Measurements from ENCODE around the gene PUS3. TPM values are rescaled to one million over a fixed set of nuclear protein-coding genes. Genes with fewer than 3 reads are reported as not detected.

PUS3 gene
- total RNA-seq, 1 experiment from 2014 or later, result 22.4 TPM

GRCh38 chr11:125935056-125935455 is 32.0 kb upstream of the PUS3 start:
- no peaks in the 10 kb centered on the region for H3K4me1 ChIP-seq
- Mint-ChIP-seq H3K36me3 (ENCODE audit: insufficient read depth, unreplicated experiment) (no peaks in the 10 kb centered on the region), H3K4me1 (ENCODE audit: low read depth, unreplicated experiment) (no peaks in the 10 kb centered on the region), H3K27me3 (ENCODE audit: insufficient read depth, unreplicated experiment) (no peaks in the 10 kb centered on the region), H3K9me3 (ENCODE audit: unreplicated experiment) (no peaks in the 10 kb centered on the region), H3K27ac (ENCODE audit: unreplicated experiment) (no peak overlapping the region), H3K4me3 (ENCODE audit: unreplicated experiment) (no peak overlapping the region)
- BruUV-seq (replicated peaks), result no TSS peak
- H3K36me3 ChIP-seq (ENCODE audit: control insufficient read depth, insufficient read depth, low read length), result no peaks in the 10 kb centered on the region
- ChIA-PET CTCF (interaction anchor here (1.1 to 1.6 kb wide), 2 partner anchors 127 to 259 kb away, joined by 3 to 7 read pairs; no protein-coding TSS in a partner anchor), POLR2A (no interaction called here)
- DNase-seq, result no peak
- no peak overlapping the region for H3K4me3 ChIP-seq (ENCODE audit: low read depth, low read length)
- H3K27me3 ChIP-seq (replicated peaks; ENCODE audit: control insufficient read depth, insufficient read depth, low read length), result no peaks in the 10 kb centered on the region
- peak in 1 of 2 experiments; percentile 4 for TF ChIP-seq CTCF (IDR thresholded peaks at IDR 0.05; ENCODE audit: insufficient read depth in 1 of 2, low read depth in 1 of 2, low read length in 1 of 2, severe bottlenecking in 1 of 2, unreplicated experiment in 1 of 2)
- intact Hi-C loops (cut with micrococcal nuclease; ENCODE audit: unreplicated experiment), result no loop called here
- no peaks in the 10 kb centered on the region for H3K9me3 ChIP-seq

GRCh38 chr11:125934473-125934872 is 31.5 kb upstream of the PUS3 start:
- no peaks in the 10 kb centered on the region for H3K27me3 ChIP-seq (replicated peaks; ENCODE audit: control insufficient read depth, insufficient read depth, low read length)
- no peaks in the 10 kb centered on the region for H3K9me3 Mint-ChIP-seq (ENCODE audit: unreplicated experiment)
- no peaks in the 10 kb centered on the region for H3K4me1 ChIP-seq
- H3K4me1 Mint-ChIP-seq (ENCODE audit: low read depth, unreplicated experiment), result no peaks in the 10 kb centered on the region
- H3K36me3 Mint-ChIP-seq (ENCODE audit: insufficient read depth, unreplicated experiment), result no peaks in the 10 kb centered on the region
- TF ChIP-seq CTCF (IDR thresholded peaks at IDR 0.05; ENCODE audit: insufficient read depth in 1 of 2, low read depth in 1 of 2, low read length in 1 of 2, severe bottlenecking in 1 of 2, unreplicated experiment in 1 of 2), result no peak
- no peak overlapping the region for H3K4me3 Mint-ChIP-seq (ENCODE audit: unreplicated experiment)
- H3K9me3 ChIP-seq, result no peaks in the 10 kb centered on the region
- no peak for DNase-seq
- H3K27ac Mint-ChIP-seq (ENCODE audit: unreplicated experiment), result no peak overlapping the region
- peaks cover 5% of the 10 kb centered on the region for H3K27me3 Mint-ChIP-seq (ENCODE audit: insufficient read depth, unreplicated experiment)
- ChIA-PET POLR2A (no interaction called here), CTCF (interaction anchor here (1.1 to 1.6 kb wide), 2 partner anchors 127 to 259 kb away, joined by 3 to 7 read pairs; no protein-coding TSS in a partner anchor)
- no peak overlapping the region for H3K4me3 ChIP-seq (ENCODE audit: low read depth, low read length)
- H3K36me3 ChIP-seq (ENCODE audit: control insufficient read depth, insufficient read depth, low read length), result no peaks in the 10 kb centered on the region
- BruUV-seq (replicated peaks), result no TSS peak
- intact Hi-C loops (cut with micrococcal nuclease; ENCODE audit: unreplicated experiment), result no loop called here

DNA sequence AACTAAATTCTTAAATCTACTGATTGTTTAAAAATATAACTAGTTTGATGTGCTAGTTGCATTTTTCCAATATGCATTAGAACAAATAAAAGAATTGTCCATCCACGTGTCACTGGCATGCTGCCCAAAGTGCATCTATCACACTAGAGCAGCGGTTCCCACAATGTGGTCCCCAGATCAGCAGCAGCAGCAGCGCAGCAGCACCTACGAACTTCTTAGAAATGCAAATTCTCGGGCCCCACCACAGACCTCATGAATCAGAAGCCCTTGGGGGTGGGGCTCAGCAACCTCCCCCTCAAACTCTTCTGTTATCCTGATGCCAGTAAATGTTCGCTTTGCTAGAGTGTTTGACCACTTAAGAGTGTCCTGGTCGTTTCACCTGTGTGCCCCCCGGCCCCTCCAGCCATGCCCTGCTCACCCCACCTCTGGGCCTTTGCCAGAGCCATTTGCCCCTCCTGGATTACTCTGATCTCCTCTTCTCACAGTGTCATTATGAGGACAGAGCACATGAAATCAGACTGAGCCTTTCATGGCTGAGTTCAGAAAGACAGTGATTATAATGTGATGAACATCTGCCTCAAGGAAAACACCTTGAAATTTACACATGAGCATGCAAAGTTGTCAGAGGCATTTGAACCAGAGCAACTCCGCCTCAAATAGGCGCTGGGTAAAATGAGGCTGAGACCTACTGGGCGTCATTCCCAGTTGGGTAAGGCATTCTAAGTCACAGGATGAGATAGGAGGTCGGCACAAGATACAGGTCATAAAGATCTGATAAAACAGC is 30.2 kb upstream of the PUS3 start:
- ChIA-PET CTCF (interaction anchor here (0.5 kb wide), 1 partner anchor 332 kb away, joined by 3 read pairs; no protein-coding TSS in a partner anchor), POLR2A (no interaction called here)
- Histone ChIP-seq H3K9me3 (no peaks in the 10 kb centered on the region), H3K36me3 (ENCODE audit: control insufficient read depth, insufficient read depth, low read length) (no peaks in the 10 kb centered on the region), H3K27me3 (replicated peaks; ENCODE audit: control insufficient read depth, insufficient read depth, low read length) (no peaks in the 10 kb centered on the region), H3K4me3 (ENCODE audit: low read depth, low read length) (no peak overlapping the region), H3K4me1 (no peaks in the 10 kb centered on the region)
- H3K4me3 Mint-ChIP-seq (ENCODE audit: unreplicated experiment), result no peak overlapping the region
- intact Hi-C loops (cut with micrococcal nuclease; ENCODE audit: unreplicated experiment), result no loop called here
- no peaks in the 10 kb centered on the region for H3K9me3 Mint-ChIP-seq (ENCODE audit: unreplicated experiment)
- peaks cover 9% of the 10 kb centered on the region for H3K27me3 Mint-ChIP-seq (ENCODE audit: insufficient read depth, unreplicated experiment)
- DNase-seq, result no peak
- TF ChIP-seq CTCF (IDR thresholded peaks at IDR 0.05; ENCODE audit: insufficient read depth in 1 of 2, low read depth in 1 of 2, low read length in 1 of 2, severe bottlenecking in 1 of 2, unreplicated experiment in 1 of 2), result no peak
- BruUV-seq (replicated peaks), result no TSS peak
- no peaks in the 10 kb centered on the region for H3K4me1 Mint-ChIP-seq (ENCODE audit: low read depth, unreplicated experiment)
- no peak overlapping the region for H3K27ac Mint-ChIP-seq (ENCODE audit: unreplicated experiment)
- no peaks in the 10 kb centered on the region for H3K36me3 Mint-ChIP-seq (ENCODE audit: insufficient read depth, unreplicated experiment)

Data from Caco-2 (cell line).